ENCODE results near the gene GPR148. TPM values are rescaled to one million over a fixed set of nuclear protein-coding genes. Genes with fewer than 3 reads are reported as not detected.

Gene GPR148
- polyA plus RNA-seq, 1 donor from 2014 or later: not detected

DNA sequence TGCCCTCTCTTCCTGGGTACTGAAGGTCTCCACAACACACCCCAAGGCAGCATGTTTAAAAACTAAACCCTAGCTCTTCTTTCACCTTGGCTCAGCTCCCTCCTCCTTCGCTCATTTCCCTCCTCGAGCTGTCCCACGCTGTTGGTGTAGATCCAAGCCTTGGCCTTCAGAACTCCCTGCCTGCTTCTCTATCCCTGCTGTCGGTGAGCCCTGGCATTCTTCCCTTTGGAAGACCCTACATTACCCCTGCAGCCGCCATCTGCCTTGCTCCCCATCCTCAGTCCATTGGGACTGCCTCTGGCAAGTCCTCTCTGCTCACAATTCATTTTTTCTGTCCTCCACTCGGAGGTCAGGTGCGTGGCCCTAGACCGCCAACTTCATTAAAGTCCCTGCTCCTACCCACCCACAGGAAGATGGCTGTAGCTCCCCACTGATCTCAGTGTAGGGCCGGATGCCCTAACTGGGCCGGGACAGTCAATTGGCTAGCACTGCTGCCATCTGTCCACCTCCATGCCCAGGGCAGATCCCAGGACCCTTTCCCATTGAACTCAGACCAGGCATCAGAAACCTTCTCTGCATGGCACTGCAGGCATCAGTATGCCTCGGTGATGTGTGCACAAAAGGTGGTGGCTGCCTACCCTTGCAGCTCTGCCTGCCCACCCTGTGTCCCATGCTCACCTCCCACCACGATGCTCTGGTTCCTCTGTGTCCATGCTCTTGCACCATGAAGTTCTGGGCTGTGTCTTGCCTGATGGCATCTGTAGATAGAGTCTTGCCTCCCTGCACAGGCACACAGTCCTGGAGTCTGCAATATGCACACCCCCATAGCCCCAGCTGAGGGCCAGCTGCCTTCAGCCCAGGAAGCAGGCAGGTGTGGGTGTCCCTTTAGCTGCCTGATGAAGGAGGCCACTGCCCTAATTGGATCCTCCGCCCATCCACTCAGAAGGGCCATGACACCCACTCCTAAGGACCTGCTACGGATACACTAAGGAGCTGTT is 32.2 kb downstream of the GPR148 start:
- TF ChIP-seq TAF1 (IDR thresholded peaks at IDR 0.05; ENCODE audit: low read depth) (no peak), POLR2AphosphoS5 (IDR thresholded peaks at IDR 0.05) (no peak), SMC3 (conservative IDR thresholded peaks at IDR 0.05; ENCODE audit: poor library complexity) (no peak), RAD21 (conservative IDR thresholded peaks at IDR 0.05) (no peak), MXI1 (conservative IDR thresholded peaks at IDR 0.05; ENCODE audit: poor library complexity, severe bottlenecking) (no peak), EP300 (conservative IDR thresholded peaks at IDR 0.05; ENCODE audit: poor library complexity, severe bottlenecking) (no peak), EZH2 (IDR thresholded peaks at IDR 0.05; ENCODE audit: borderline replicate concordance, insufficient read depth, low read length, poor library complexity, severe bottlenecking) (no peak)
- TF ChIP-seq, protein P1, sequence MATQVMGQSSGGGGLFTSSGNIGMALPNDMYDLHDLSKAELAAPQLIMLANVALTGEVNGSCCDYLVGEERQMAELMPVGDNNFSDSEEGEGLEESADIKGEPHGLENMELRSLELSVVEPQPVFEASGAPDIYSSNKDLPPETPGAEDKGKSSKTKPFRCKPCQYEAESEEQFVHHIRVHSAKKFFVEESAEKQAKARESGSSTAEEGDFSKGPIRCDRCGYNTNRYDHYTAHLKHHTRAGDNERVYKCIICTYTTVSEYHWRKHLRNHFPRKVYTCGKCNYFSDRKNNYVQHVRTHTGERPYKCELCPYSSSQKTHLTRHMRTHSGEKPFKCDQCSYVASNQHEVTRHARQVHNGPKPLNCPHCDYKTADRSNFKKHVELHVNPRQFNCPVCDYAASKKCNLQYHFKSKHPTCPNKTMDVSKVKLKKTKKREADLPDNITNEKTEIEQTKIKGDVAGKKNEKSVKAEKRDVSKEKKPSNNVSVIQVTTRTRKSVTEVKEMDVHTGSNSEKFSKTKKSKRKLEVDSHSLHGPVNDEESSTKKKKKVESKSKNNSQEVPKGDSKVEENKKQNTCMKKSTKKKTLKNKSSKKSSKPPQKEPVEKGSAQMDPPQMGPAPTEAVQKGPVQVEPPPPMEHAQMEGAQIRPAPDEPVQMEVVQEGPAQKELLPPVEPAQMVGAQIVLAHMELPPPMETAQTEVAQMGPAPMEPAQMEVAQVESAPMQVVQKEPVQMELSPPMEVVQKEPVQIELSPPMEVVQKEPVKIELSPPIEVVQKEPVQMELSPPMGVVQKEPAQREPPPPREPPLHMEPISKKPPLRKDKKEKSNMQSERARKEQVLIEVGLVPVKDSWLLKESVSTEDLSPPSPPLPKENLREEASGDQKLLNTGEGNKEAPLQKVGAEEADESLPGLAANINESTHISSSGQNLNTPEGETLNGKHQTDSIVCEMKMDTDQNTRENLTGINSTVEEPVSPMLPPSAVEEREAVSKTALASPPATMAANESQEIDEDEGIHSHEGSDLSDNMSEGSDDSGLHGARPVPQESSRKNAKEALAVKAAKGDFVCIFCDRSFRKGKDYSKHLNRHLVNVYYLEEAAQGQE (IDR thresholded peaks at IDR 0.05; ENCODE audit: borderline replicate concordance): no peak
- TF ChIP-seq, protein P2, sequence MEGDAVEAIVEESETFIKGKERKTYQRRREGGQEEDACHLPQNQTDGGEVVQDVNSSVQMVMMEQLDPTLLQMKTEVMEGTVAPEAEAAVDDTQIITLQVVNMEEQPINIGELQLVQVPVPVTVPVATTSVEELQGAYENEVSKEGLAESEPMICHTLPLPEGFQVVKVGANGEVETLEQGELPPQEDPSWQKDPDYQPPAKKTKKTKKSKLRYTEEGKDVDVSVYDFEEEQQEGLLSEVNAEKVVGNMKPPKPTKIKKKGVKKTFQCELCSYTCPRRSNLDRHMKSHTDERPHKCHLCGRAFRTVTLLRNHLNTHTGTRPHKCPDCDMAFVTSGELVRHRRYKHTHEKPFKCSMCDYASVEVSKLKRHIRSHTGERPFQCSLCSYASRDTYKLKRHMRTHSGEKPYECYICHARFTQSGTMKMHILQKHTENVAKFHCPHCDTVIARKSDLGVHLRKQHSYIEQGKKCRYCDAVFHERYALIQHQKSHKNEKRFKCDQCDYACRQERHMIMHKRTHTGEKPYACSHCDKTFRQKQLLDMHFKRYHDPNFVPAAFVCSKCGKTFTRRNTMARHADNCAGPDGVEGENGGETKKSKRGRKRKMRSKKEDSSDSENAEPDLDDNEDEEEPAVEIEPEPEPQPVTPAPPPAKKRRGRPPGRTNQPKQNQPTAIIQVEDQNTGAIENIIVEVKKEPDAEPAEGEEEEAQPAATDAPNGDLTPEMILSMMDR (IDR thresholded peaks at IDR 0.05; ENCODE audit: poor library complexity, severe bottlenecking): no peak

DNA sequence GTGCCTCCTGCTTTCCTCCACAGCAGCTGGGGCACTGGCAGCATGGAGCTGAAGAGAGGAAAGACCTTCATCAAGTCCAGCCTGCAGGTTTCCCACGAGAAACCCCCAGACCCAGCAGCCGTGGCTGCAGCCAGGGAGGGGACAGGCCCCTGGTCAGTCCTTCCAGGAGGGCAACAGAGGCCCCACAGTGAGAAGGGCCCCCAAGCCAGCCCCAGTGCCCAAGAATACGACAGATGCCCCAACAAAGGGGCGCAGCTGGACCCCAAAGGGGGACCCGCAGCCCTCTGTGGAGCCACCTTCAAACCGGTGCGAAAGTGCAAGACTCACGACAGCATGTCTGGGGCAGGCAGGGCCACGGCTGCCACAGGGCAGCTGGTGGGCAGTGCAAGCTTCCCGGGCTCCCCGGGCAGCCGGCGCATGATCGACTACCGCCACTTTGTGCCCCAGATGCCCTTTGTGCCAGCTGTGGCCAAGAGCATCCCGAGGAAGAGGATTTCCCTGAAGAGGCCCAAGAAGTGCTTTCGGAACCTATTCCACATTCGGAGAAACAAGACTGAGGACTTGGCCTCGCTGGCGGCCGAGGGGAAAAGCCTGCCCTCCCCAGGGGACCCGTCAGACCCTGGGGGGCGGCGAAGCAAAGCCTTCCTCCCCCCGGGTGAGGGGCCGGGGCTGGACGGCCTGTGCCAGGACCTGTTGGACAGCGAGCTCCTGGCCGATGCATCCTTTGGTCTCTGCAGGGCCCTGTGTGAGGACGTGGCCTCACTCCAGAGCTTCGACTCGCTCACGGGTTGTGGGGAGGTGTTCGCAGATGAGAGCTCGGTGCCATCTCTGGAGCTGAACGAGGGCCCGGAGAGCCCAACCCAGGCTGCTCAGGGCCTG is 33.4 kb downstream of the GPR148 start:
- Histone ChIP-seq H3K27ac (ENCODE audit: low read length) (no peak overlapping the region), H3K4me3 (ENCODE audit: low read length) (no peak overlapping the region), H3K4me2 (ENCODE audit: low read length) (no peak overlapping the region), H4K20me1 (ENCODE audit: insufficient read depth) (no peaks in the 10 kb centered on the region), H3K36me3 (ENCODE audit: insufficient read depth, low read length) (no peaks in the 10 kb centered on the region), H3F3A (ENCODE audit: insufficient read depth, low read length, poor library complexity, severe bottlenecking) (no peaks in the 10 kb centered on the region), H3K79me2 (replicated peaks; ENCODE audit: insufficient read depth, low read length) (peaks cover 23% of the 10 kb centered on the region), H2AFZ (ENCODE audit: low read depth, low read length) (no peak overlapping the region), H3K9me3 (ENCODE audit: low read length) (no peaks in the 10 kb centered on the region), H3K27me3 (ENCODE audit: insufficient read depth, low read depth, low read length) (no peaks in the 10 kb centered on the region), H3K9ac (ENCODE audit: low read length) (no peak overlapping the region), H3K9me2 (ENCODE audit: insufficient read depth, low read length) (no peaks in the 10 kb centered on the region)
- TF ChIP-seq EZH2 (IDR thresholded peaks at IDR 0.05; ENCODE audit: borderline replicate concordance, insufficient read depth, low read length, poor library complexity, severe bottlenecking): no peak
- TF ChIP-seq, protein P1 (IDR thresholded peaks at IDR 0.05; ENCODE audit: borderline replicate concordance): no peak
- TF ChIP-seq POLR2AphosphoS5 (IDR thresholded peaks at IDR 0.05): no peak
- TF ChIP-seq TAF1 (IDR thresholded peaks at IDR 0.05; ENCODE audit: low read depth): no peak
- TF ChIP-seq RAD21 (conservative IDR thresholded peaks at IDR 0.05): no peak
- no peak for TF ChIP-seq MXI1 (conservative IDR thresholded peaks at IDR 0.05; ENCODE audit: poor library complexity, severe bottlenecking)
- TF ChIP-seq, protein P2 (IDR thresholded peaks at IDR 0.05; ENCODE audit: poor library complexity, severe bottlenecking): no peak
- no peak for TF ChIP-seq SMC3 (conservative IDR thresholded peaks at IDR 0.05; ENCODE audit: poor library complexity)
- no peak for TF ChIP-seq EP300 (conservative IDR thresholded peaks at IDR 0.05; ENCODE audit: poor library complexity, severe bottlenecking)

More for the DNA sequence above, 32.2 kb downstream of the GPR148 start:
- Histone ChIP-seq H3K4me2 (ENCODE audit: low read length) (no peak overlapping the region), H3K36me3 (ENCODE audit: insufficient read depth, low read length) (no peaks in the 10 kb centered on the region), H3F3A (ENCODE audit: insufficient read depth, low read length, poor library complexity, severe bottlenecking) (no peaks in the 10 kb centered on the region), H3K27me3 (ENCODE audit: insufficient read depth, low read depth, low read length) (no peaks in the 10 kb centered on the region), H3K27ac (ENCODE audit: low read length) (no peak overlapping the region), H4K20me1 (ENCODE audit: insufficient read depth) (no peaks in the 10 kb centered on the region), H3K79me2 (replicated peaks; ENCODE audit: insufficient read depth, low read length) (peaks cover 28% of the 10 kb centered on the region), H3K9me3 (ENCODE audit: low read length) (no peaks in the 10 kb centered on the region), H3K9me2 (ENCODE audit: insufficient read depth, low read length) (no peaks in the 10 kb centered on the region), H2AFZ (ENCODE audit: low read depth, low read length) (no peak overlapping the region), H3K9ac (ENCODE audit: low read length) (no peak overlapping the region), H3K4me3 (ENCODE audit: low read length) (no peak overlapping the region)
